GM19463 (cell line): ENCODE data around the gene WIPF3.

ENCODE experiments used
- ATAC-seq: cut with Tn5 transposase; IDR thresholded peaks from one replicate; pipeline ENCODE4 v1.9.1; 2021; ENCODE audit warnings: mild to moderate bottlenecking, moderate library complexity; ENCODE audit not compliant: unreplicated experiment

The WIPF3 gene

DNA sequence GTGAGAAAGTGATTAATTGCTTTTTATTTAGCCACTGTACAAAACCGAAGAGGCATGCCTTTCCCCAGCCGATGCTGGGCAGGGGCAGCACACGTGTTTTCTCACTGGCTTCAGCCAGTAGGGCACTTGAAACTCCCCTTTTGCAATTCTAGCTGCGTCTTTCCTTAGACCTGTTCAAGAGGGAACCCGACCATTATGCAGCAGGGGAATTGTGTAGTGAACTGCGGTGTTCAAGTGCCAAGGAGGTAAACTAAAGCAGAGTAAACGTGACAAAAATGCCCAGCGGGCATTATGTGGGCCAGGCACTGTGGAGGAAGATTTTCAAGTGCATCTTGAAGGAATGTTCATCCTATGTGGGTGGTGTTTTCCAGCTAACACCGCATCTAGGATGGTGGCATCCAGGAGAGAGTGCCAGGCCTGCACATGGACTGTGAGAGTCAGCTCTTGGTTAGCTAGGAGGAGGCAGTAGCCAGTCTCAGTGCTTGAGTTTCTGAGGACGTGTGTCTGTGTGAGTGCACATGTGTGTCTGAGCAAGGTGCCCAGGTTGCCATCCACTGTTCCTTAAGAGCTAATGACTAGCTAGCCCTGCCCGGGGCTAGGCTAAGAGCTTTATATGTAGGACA is 3.3 kb downstream of the WIPF3 start:
- no peak for ATAC-seq

DNA sequence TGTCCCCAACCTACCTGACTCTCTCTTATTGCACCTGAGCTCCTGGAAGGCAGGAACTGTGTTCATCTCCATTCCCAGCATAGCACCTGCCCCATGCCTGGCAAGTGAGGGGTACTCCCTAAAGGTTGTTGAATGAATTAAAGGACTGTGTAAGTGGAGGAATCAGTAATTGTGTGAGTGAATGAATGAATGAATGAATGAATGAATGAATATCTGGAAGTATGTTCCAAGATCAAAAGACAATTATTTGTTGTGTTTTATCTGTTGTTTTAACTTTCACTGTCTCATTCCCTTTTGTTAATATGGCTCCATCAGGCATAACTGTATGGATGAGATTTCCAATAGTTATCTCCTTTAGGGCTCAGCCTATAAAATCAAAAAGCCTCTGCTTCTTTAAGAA is 4.0 kb downstream of the WIPF3 start:
- no peak for ATAC-seq

DNA sequence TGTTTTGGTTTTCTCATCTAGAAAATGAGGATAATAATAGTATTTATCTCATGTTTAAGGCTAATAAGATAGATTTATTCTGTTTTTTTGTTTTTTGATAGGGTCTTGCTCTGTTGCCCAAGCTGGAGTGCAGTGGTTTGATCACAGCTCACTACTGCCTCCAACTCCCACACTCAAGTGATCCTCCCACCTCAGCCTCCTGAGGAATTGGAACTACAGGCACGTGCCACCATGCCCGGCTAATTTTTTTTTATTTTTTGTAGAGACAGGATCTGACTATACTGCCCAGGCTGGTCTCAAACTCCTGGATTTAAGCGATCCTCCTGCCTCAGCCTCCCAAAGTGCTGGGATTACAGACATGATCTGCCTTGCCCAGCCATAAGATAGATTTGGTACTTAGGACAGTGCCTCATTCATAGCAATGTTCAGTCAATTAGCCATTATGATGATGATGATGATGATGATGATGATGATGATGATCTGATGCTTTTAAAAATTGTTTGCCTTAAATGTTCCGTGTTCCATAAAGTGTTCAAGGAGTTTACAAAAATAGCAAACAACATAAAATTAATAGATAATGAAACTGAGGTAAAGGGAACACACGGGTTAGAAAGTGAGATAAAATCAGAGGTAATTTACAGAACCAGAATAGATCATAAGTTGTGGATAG is 4.6 kb downstream of the WIPF3 start:
- no peak for ATAC-seq

DNA sequence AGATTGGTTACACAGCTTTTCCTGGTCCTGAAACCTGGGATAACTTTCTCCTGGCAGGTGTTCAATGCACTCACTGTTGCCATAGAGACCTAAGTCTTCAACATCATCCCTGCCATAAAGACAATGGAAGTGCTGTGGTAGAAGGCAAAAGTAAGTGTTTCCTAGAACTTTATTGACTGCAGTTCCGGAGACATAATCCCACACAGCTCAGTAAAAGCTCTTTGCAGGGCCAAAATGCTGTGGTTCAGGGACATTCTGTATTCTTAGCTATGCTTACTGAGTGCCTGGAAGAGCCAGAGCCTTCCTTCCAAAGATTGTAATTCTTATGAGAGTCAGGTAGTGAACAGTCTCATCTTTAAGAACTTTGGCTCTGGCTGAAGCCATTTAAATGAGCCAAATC is 5.3 kb downstream of the WIPF3 start:
- ATAC-seq: no peak

DNA sequence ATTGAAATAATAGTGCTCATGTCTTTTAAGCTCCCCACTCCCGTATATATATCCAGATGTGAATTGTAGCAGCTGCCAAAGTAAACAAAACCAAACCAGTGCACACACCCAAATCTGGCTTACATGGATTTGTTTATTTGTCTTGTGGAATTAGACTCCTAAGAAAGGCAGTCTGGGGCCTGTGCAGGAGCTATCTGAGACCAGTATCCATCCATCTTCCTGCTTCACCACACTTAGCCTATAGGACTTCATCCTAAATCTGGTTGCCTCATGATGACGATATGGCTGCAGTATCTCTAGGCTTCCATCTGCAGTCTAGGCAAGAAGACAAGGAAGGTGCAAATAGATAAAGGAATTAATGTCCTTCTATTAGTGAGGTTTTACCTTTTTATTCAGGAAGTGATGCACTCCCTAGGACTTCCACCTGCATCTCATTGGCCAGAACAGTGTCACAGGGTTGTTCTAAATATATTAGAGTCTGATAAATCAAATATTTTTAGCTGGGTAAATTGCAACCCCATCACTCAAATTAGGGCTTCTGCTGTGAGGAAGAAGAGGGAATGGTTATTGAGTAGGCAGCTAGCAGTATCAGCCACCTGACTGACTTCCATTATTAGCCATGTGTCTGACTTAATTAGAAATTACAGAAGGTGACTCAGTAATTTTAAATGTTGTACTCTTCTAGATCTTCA is 6.0 kb downstream of the WIPF3 start:
- no peak for ATAC-seq

DNA sequence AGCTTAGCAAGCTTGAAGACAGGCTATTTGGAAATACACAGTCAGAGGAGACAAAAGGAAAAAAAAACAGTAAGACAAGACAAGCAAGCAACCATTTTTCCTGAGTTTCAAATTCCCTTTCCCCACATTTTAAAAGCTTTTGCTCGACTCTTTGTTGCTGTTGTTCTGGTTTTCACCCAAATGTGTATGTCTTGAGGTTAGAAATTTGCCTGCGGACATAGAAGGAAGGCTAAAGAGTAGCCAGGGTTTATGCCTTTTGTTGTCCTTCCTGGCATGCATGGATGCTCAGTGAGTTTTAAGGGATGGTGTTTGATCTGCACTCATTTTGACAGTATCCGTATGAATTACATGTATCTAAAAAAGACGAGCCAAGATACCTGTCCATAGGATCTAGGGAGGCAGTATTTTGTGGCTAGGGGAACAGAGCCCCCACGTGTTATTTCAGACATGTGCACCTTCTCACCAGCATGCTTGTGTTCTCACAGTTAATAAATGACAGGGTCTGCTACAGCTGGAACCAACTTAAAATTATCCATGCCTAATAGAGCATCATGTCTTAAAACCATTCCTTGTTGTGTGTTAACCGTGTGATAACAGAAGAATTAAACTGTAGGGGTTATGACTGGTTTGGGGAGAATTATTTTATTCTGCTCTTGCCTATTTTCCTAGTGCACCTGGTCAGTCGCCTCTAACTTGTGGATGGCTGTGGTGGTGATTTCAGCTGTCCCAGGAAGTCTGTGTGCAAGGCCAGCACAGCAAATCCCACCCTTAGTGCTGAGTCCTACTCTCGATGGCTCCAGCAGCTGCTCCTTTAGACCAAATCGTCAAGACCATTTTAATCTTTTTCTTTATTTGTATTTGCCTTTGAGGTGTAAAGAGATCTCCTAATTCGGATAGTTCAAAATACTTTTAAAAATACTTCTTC is 9.1 kb downstream of the WIPF3 start:
- ATAC-seq: no peak

DNA sequence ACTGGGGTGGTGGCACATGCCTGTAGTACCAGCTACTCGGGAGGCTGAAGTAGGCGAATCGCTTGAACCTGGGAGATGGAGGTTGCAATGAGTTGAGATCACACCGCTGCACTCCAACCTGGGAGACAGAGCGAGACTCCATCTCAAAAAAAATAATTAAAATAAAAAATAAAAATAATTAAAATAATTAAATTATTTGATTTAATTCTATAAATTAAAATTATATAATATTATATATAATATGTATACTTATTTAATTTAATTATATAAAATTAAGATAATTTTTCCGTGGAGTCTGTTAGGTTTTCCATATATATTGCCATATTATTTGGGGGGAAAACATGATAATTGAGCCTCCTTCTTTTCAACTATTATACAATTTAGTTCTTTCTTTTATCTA is 12.0 kb downstream of the WIPF3 start:
- ATAC-seq: no peak

DNA sequence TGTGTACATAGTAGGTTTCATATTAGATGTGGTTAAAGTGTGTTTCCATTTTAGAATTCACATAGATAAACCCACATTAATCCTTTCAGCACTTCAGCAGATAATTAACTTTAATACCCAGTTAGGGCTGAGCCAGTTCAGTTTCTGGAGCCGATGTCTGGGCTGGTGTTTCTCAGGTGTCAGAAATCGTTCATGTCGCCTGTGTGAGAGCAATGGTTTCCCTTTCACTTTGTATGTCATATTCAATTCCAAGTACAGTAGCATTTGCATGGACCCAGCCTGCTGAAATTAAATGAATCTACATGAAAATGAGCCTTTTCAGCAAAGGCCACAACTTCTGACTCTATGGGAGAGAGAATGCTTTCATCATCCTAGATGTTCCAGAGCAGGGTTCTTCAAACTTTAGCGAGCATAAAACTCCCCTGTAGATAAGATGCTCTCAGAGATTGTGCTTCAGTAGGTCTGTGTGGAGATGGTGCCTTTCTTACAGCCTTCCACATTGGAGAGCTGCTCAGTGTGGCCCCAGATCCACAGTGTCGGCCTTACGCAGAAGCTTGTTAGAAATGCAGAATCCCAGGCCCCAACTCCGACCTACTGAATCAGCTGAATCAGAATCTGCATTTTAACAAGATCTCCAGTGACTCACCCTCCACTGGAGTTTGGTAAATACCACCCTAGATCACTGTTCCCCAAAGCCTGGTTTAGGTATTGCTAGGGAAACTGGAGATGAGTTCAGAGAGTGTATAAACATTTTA is 19.6 kb downstream of the WIPF3 start:
- peak; percentile 91 for ATAC-seq

DNA sequence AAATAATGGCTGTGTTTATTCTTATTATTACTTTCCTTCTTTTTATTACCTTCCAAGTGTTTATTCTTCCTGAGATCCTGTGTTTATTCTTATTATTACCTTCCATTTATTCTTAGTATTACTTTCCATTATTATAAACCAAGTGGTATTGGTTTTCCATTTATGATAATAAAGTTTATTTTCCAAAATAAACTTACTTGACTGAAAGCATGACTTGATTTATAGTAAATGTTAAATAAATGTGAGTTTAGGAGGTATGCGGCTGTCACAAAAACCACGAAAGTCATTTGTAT is 20.2 kb downstream of the WIPF3 start:
- ATAC-seq: no peak

DNA sequence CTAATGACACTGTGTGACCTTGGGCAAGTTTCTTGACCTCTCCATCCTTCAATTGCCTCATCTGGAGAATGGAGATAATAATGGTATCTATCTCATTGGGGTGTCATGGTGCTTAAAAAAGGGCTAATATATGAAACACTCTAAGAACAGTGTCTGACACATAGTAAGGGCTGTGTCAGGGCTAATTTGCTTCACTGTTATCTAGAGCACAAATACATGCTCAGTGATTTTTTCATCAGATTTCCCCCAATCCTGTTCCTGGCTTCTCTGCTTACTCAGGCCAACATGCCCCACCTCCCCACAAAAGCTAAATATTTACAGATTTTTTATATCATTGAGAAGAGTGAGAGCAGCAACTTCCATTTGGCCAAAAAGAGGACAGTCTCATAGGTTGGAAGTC is 20.6 kb downstream of the WIPF3 start:
- ATAC-seq: no peak

DNA sequence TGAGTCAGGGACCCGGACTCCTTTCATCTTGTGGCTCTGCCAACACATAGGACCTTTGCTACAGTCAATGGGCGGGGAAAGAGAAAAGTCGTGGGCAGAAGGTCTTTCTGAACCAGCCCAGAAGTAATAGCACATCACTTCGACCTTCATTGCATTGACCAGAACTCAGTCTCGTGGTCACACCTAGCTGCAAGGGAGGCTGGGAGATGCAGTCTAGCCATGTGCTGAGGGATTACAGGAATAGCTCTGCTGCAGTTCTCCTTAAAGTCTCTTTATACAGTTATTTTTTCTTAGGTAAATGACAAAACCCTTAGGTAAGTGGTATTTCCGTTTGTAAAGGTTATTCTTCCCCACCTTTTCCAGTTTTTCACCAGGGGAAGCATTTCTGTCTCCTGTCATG is 25.4 kb downstream of the WIPF3 start:
- ATAC-seq: no peak

DNA sequence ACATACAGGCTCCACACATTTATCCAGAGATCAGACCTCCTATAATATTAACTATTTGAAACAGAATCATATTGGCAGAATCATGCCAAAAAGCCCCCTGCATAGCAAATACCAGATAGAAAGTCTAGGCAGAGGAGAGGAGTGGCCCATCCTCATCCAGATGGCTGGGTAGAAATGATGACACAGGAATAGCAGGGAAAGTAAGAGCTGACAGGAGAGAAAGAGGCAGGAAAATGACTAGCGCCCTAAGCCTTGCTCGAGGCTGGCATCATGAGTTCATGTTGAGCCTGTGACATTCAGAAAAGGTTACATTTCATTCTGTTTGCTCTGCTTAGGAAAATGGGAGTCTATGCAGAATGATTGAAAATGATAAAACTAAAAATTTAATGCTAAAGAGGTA is 27.6 kb downstream of the WIPF3 start:
- ATAC-seq: no peak

DNA sequence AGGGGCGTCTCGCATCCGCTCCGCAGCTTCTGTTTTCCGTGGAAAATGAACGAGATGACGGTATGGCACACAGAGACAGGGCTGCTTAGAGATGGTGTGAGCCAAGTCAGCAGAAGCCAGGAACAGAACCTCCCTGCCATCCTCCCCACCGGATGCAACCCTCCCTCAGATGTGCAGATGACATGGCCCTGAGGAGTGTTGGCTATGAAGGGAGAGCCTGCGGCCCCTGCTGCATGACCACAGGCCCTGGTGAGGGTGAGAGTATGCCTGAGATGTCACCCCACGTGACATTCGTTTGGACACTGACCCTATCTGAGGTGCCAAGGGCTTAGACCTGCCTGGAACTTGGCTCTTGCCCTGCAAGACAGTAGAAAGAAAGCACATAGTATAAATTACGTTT is 29.4 kb downstream of the WIPF3 start:
- no peak for ATAC-seq

DNA sequence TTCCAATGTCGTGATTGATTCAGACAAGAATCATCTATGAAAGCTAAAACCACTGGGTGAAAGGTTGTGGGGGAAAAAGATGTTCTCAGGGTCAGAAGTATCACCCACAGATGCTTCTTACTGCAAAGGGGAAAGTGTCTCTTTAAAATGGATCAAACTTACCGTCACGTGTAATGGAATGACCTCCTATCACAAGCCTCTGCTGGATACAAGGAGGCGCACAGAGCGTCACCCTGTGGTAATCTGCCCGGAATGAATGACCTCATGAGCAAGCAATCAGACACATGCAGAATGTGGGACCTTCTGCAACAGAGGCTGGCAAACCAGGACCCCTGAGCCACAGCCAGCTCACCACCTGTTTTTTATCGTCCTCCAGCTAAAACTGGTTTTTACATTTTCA is 33.0 kb downstream of the WIPF3 start:
- ATAC-seq: no peak

DNA sequence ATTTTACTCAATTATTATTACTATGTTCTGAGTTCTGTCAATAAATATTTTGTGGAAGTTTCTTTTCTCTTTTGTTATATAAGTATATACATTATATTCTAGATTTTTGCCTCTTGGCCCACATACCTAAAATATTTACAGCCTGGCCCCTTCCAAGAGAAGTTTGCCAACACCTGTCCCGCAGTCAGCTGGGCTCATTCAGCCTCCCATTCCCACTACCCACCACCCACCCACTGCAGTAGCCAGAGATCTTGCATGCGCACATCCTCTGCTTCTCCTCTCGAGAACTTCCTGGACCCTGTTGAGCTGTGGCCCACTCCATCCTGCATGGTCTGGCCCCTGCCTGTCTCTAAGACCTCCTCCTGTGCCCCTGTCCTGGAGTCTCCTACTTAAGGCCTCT is 33.6 kb downstream of the WIPF3 start:
- no peak for ATAC-seq

DNA sequence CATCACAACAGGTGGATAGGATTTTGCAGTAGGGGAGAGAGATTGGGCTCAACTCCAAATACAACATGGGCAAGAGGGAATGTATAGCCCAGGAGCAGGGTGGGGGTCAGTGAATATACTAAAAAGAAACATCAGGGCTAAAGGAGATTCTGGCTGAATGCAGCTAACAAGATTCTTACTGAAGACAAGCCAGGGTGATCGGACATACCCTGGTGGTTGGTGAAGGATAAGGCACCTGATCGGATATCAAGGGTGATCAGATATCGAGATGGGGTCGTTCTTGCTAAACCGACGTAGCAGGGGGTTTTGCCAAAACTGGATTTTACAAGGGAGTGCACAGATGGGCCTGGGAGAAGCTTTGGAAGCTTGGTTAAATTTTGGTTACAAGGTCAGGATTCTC is 34.4 kb downstream of the WIPF3 start:
- no peak for ATAC-seq

DNA sequence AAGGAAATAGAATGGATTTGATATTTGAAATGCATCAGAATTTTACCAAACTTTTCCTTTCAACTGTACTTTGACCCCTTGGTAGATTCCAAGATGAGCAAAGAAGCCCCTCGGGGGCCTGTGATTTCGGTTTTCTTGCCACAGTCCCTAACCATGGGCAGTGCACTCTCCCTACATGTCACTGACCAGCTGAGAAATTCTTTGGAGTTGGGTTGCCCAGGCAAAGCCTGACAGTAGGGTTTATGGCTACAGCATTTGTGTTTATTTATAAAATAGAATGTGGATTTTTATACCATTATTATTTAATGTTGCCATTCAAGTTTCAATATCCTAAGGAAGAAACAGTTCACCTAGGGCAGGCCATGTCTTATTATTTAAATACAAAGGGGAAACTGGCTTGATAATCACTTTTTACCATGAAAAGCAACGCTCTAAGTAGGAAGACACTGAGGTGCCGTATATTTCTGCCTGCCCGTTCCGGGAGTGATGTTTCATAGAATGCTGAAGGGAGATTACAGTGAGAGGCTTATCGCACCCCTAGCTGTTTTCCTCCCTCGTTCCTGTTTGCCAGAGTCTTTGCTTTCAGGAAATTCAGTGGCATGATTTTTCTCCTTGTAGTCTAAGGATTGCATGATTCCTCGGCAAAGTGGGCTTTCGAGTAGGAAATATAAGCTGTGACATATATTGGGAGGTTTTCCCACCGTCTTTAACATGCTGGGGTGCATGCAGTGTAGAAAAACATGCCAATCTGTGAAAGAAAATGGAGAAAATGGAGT is 35.8 kb downstream of the WIPF3 start:
- no peak for ATAC-seq

DNA sequence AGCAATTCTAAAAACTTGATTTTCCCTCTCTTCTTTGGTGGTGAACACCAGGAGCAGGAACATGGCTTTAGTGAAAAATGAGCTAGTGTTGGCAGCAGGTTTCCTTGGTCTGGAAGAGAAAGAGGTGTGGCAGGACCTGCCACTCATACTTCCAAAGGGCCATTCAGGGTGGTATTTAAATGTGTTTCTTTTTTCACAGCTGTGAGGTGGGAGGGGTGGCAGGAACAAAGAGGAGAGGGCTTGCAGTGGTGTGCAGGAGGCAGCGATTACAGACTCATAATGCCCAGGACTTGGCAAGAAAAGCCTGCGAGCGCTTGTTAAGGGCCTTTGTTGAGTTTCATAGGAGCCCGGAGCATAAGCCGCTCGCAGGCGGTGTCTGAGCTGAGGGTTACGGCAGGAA is 36.8 kb downstream of the WIPF3 start:
- no peak for ATAC-seq

DNA sequence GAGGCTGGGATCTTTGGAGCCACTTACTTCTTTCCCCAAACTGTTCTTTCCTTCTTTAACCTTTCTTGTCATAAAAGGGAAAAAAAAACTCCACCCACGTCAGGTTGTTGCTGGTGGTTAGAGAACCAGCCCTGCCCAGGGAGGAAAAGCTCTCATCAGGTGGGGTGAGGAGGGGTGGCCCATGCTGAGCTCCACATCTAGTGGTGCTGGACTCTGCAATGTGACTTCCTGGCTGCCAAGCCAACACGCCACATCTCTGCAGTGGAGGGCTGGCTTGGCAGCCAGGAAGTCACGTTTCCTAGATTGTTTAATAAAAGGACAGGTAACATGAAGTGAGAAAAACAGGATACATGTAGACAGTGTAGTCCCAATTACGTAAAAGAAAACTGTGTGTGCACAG is 37.4 kb downstream of the WIPF3 start:
- no peak for ATAC-seq

DNA sequence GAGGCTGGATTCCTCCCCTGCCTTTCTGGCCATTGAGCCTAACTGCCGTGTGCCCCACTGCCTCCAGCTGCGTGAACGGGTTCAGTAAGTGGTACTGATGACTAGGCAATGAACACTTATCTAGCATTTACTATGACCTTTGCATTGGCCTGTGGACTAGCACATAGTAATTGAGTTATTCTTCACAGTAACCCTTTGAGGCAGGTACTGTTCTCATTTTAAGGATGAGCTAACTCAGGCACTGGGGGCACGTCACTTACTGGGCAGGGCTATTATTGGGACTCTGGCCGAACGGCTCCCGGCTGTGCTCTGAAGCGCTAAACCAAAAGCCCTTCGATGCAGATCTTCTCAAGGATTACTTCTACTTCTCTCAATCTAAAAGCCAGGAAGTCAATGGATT is 38.3 kb downstream of the WIPF3 start:
- ATAC-seq: no peak
